Left ventricle myocardium inferior (tissue), 1 donor: ENCODE measurements around the gene SASH1. TPM values are rescaled to one million over a fixed set of nuclear protein-coding genes. Genes with fewer than 3 reads are reported as not detected.
A peak's percentile ranks its signal among the peaks of the same experiment; 100 is the strongest.

Source experiments
- DNase-seq: peaks from one replicate; pipeline ENCODE4 v3.0.0-alpha.2; 2020
- H3K27ac ChIP-seq: fragments of 200-600 bp; replicated peaks from 2 replicates; pipeline ENCODE4 v1.8.0; 2021
- H3K27me3 ChIP-seq: fragments of 200-600 bp; 2 replicates; pipeline ENCODE4 v1.8.0; 2021; ENCODE audit warnings: low read depth
- H3K36me3 ChIP-seq: fragments of 200-600 bp; 2 replicates; pipeline ENCODE4 v1.8.0; 2021
- H3K4me1 ChIP-seq: fragments of 200-600 bp; 2 replicates; pipeline ENCODE4 v1.8.0; 2021
- H3K4me3 ChIP-seq: fragments of 200-600 bp; 2 replicates; pipeline ENCODE4 v1.8.0; 2021; ENCODE audit warnings: mild to moderate bottlenecking, moderate library complexity
- H3K9me3 ChIP-seq: fragments of 200-600 bp; replicated peaks from 2 replicates; pipeline ENCODE4 v1.8.0; 2021
- CTCF ChIP-seq: fragments of 200-600 bp; IDR thresholded peaks from 2 replicates; pipeline ENCODE4 v1.8.0; 2021; ENCODE audit warnings: antibody characterized with exemption, mild to moderate bottlenecking, borderline replicate concordance
- intact Hi-C: fragments of 100-400 bp; cut with micrococcal nuclease; formaldehyde crosslinking; loops from one replicate; pipeline ENCODE4 v1.11.0; 2022
- total RNA-seq: library from RNA; stranded (reverse); fragmentation: NEBNext Ultra II Directional; extraction: Animal tissue kit (Norgen Biotek cat#: 25700); gene quantifications from one replicate; pipeline ENCODE4 v1.2.1, GENCODE V29; 2021
- donor health status: DM: no; HTN: yes; CAD: no; lungs with severe emphysema.

Gene SASH1
- total RNA-seq, 1 donor from 2014 or later = 22.5 TPM

- Histone ChIP-seq H3K27me3 (no peaks in the 10 kb centered on the region), H3K4me3 (no peak overlapping the region), H3K27ac (no peak overlapping the region), H3K4me1 (peaks cover 37% of the 10 kb centered on the region), H3K36me3 (peaks cover 10% of the 10 kb centered on the region), H3K9me3 (no peaks in the 10 kb centered on the region)
- intact Hi-C loops = no loop called here
- TF ChIP-seq CTCF = no peak
- DNase-seq = no peak
Measured at GRCh38 chr6:148448369-148449012, 105.9 kb downstream of the SASH1 start.

DNA sequence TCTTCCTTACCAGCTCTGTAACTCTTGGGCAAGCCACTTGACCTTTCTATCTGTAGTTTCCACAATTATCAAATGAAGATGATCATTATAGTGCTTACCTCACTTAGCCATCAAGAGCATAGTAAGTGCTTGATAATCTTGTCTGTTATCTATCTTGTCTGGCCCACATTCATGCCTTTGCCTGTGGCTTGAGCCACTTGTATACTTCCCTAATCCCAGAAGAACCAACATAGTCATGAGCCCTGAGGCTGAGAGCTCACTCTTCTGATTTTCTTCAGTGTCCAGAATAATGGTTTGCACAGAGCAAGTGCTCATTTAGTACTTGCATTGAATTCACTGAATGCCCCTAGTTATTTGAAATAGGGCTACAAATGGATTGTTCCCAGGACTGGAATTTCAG is 108.2 kb downstream of the SASH1 start:
- Histone ChIP-seq H3K36me3 (peaks cover 10% of the 10 kb centered on the region), H3K27ac (no peak overlapping the region), H3K4me3 (no peak overlapping the region), H3K9me3 (no peaks in the 10 kb centered on the region), H3K4me1 (peaks cover 61% of the 10 kb centered on the region), H3K27me3 (no peaks in the 10 kb centered on the region)
- intact Hi-C loops = no loop called here
- no peak for TF ChIP-seq CTCF
- DNase-seq = no peak

GRCh38 chr6:148451690-148452089 is 109.1 kb downstream of the SASH1 start:
- Histone ChIP-seq H3K4me3 (no peak overlapping the region), H3K27ac (peak overlapping the region; percentile 6), H3K9me3 (no peaks in the 10 kb centered on the region), H3K36me3 (peaks cover 10% of the 10 kb centered on the region), H3K27me3 (no peaks in the 10 kb centered on the region), H3K4me1 (peaks cover 65% of the 10 kb centered on the region)
- TF ChIP-seq CTCF = no peak
- DNase-seq = no peak
- intact Hi-C loops = no loop called here

DNA sequence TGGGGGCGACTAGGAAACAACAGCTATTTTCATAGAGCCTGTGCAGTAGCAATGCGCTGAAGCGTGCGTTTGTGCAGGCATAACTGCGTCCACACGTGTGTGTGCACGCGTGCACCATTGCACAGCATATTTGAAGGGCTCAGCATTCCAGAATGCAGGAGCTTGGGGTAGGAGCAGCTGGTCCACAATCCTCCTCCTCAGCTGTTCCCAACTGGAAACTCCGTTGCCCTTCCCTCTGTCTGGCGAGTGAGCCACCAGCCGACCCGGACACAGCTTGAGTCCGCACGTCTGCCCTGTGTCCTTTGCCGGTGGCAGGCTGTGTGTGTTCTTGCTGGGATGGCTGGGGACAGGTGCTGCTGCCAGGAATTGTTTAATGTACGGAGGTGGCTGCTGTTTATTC is 110.2 kb downstream of the SASH1 start:
- Histone ChIP-seq H3K9me3 (no peaks in the 10 kb centered on the region), H3K27me3 (no peaks in the 10 kb centered on the region), H3K36me3 (peaks cover 10% of the 10 kb centered on the region), H3K27ac (no peak overlapping the region), H3K4me1 (peaks cover 65% of the 10 kb centered on the region), H3K4me3 (no peak overlapping the region)
- no peak for TF ChIP-seq CTCF
- intact Hi-C loops = no loop called here
- no peak for DNase-seq

DNA sequence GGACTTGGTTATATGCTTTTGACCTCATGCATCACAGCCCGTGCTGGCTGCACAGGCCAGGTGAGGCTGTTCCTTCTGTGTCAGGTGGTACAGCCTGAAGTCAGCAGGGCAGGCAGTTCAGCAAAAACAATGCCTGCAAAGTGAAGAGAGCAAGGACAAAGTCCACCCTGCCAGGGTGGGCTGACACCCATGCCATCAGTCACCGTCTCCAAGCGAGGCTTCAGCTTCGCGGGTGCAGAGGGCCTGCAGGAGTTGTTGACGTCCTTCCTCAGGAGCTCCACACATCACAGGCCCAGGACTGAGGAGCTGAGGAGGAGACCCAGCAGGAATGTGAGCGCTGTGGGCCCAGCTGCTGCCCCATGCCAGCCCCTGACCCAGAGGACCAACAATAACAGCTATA is 111.3 kb downstream of the SASH1 start:
- Histone ChIP-seq H3K4me3 (no peak overlapping the region), H3K4me1 (peaks cover 58% of the 10 kb centered on the region), H3K9me3 (no peaks in the 10 kb centered on the region), H3K27me3 (no peaks in the 10 kb centered on the region), H3K27ac (peak overlapping the region; percentile 7), H3K36me3 (peaks cover 4% of the 10 kb centered on the region)
- no peak for DNase-seq
- no peak for TF ChIP-seq CTCF
- intact Hi-C loops = no loop called here
